ENCODE results near the gene MLH1. TPM values are rescaled to one million over a fixed set of nuclear protein-coding genes. Genes with fewer than 3 reads are reported as not detected.

Gene MLH1
- total and polyA plus RNA-seq, 10 of the 15 experiments (the other 5 are each of a cell fraction or from before 2014, with no cell fraction given) = 58.6 to 109 (median 81.4) TPM

- H3K36me3 ChIP-seq (ENCODE audit: control insufficient read depth in 2 of 2, insufficient read depth in 2 of 2, low read length in 1 of 2) = peaks cover 17 to 28% of the 10 kb centered on the region in 2 experiments
- DNase-seq (ENCODE audit: low read depth, low spot score) (no peak), ATAC-seq (no peak), FAIRE-seq (no peak)
- no peak for TF ChIP-seq SMAD1 (IDR thresholded peaks at IDR 0.05; ENCODE audit: low read depth, partially characterized antibody)
- no peak for TF ChIP-seq ATF2 (IDR thresholded peaks at IDR 0.05; ENCODE audit: low read length)
- no peak for TF ChIP-seq ETV6 (conservative IDR thresholded peaks at IDR 0.05 in 1 of 2, IDR thresholded peaks at IDR 0.05 in 1 of 2; ENCODE audit: borderline replicate concordance in 1 of 2, low read depth in 1 of 2)
- TF ChIP-seq ZSCAN29 (IDR thresholded peaks at IDR 0.05) = no peak
- TF ChIP-seq ZBED1 (IDR thresholded peaks at IDR 0.05; ENCODE audit: borderline replicate concordance) = no peak
- no peak for TF ChIP-seq MTA2 (IDR thresholded peaks at IDR 0.05; ENCODE audit: low read depth)
- TF ChIP-seq BCLAF1 (IDR thresholded peaks at IDR 0.05) = no peak
- WGBS (ENCODE audit: insufficient coverage, insufficient replicate concordance, low lambda C conversion rate, missing lambda C conversion rate) = 100% methylated on average over 3 of the region's 3 CpGs
- POLR2A ChIA-PET = no interaction called here
- no TSS peak for BruUV-seq (replicated peaks)
- no peaks in the 10 kb centered on the region for H4K20me1 ChIP-seq (ENCODE audit: control insufficient read depth, insufficient read depth)
- no peaks in the 10 kb centered on the region for H3K4me1 ChIP-seq (ENCODE audit: control insufficient read depth, insufficient read depth, low read length)
- H3K27me3 ChIP-seq (replicated peaks in 1 of 2; ENCODE audit: control insufficient read depth in 2 of 2, insufficient read depth in 2 of 2, low read length in 1 of 2) = no peaks in the 10 kb centered on the region
- H2AFZ ChIP-seq (ENCODE audit: control insufficient read depth, low read depth, low read length) = no peak overlapping the region
- H3K4me3 ChIP-seq = no peak overlapping the region
- RAD21 ChIA-PET (ENCODE audit: unreplicated experiment) = interaction anchor here (1.2 kb wide), 1 partner anchor 12 kb away, joined by 3 read pairs; no protein-coding TSS in a partner anchor
- intact Hi-C loops (cut with micrococcal nuclease; ENCODE audit: unreplicated experiment) (no loop called here), in situ Hi-C loops (cut with MboI) (no loop called here)
- no peak overlapping the region for H3K4me2 ChIP-seq (ENCODE audit: control insufficient read depth, insufficient read depth)
- no peak overlapping the region for H3K27ac ChIP-seq (ENCODE audit: control insufficient read depth, insufficient read depth)
- no peaks in the 10 kb centered on the region for H3K79me2 ChIP-seq (ENCODE audit: control insufficient read depth, insufficient read depth, low read length)
- H3K9me3 ChIP-seq (replicated peaks; ENCODE audit: control insufficient read depth, insufficient read depth, low read length) = peaks cover 8% of the 10 kb centered on the region; the same call in 2 of the 3 replicates
- SMC1A ChIA-PET (ENCODE audit: uncharacterized antibody, unreplicated experiment) = interaction anchor here (0.9 to 2.4 kb wide), 3 partner anchors 9 to 27 kb away, joined by 3 to 12 read pairs (median 3); no protein-coding TSS in a partner anchor
- CTCF ChIA-PET = interaction anchor here (1.4 to 2.6 kb wide), 2 partner anchors 13 to 174 kb away, joined by 3 to 13 read pairs; no protein-coding TSS in a partner anchor
- H3K9ac ChIP-seq (ENCODE audit: control insufficient read depth, insufficient read depth, low read length) = no peak overlapping the region
Observed at GRCh38 chr3:37037352-37037751, 44.0 kb downstream of the MLH1 start.

Measured in GM12878 (cell line).